Naive thymus-derived CD8-positive, alpha-beta T cell (primary cell): ENCODE data around the gene GADL1. TPM values are rescaled to one million over a fixed set of nuclear protein-coding genes. Genes with fewer than 3 reads are reported as not detected.

Experiments
- ATAC-seq, 2 donors: fragments of 150-1000 bp; cut with Tn5 transposase in 1 of 2; sonication (Bioruptor Pico), chemical (Tn5 transposase) in 1 of 2; 1 replicate in 1 of 2; 2 replicates in 1 of 2; pipeline ENCODE4 v1.10.0; 2021; ENCODE audit warnings: mild to moderate bottlenecking in 2 of 2, moderate library complexity in 2 of 2
- POLR2A ChIA-PET: fragments of 350-600 bp; sonication (Branson Sonifier 250); formaldehyde crosslinking; loops from one replicate; lab custom pipeline; 2021; ENCODE audit warnings: antibody characterized with exemption; lab: Charles Lee
- DNase-seq, 10 donors: peaks; one replicate each; pipeline versions ENCODE4 v3.0.0 to v3.0.0-alpha.2; 2020 to 2022
- H3K27ac Mint-ChIP-seq, 10 donors: one replicate each; pipeline ENCODE4 v1.8.0; 2020 to 2022; ENCODE audit warnings: mild to moderate bottlenecking in 10 of 10, mixed read lengths in 10 of 10, moderate library complexity in 4 of 10, inconsistent platforms in 1 of 10
- H3K27me3 Mint-ChIP-seq, 5 donors: one replicate each; pipeline ENCODE4 v1.8.0; 2021 to 2022; ENCODE audit warnings: mixed read lengths in 5 of 5
- H3K36me3 Mint-ChIP-seq, 3 donors: one replicate each; pipeline ENCODE4 v1.8.0; 2020 to 2022; ENCODE audit warnings: mixed read lengths in 3 of 3, mild to moderate bottlenecking in 2 of 3, inconsistent platforms in 1 of 3
- H3K4me1 Mint-ChIP-seq, 4 donors: one replicate each; pipeline ENCODE4 v1.8.0; 2021 to 2022; ENCODE audit warnings: mixed read lengths in 4 of 4
- H3K4me3 Mint-ChIP-seq, 10 donors: one replicate each; pipeline ENCODE4 v1.8.0; 2020 to 2022; ENCODE audit warnings: mild to moderate bottlenecking in 10 of 10, mixed read lengths in 10 of 10, moderate library complexity in 6 of 10, inconsistent platforms in 1 of 10
- H3K9me3 Mint-ChIP-seq, 9 donors: one replicate each; pipeline ENCODE4 v1.8.0; 2020 to 2022; ENCODE audit warnings: mixed read lengths in 9 of 9, mild to moderate bottlenecking in 3 of 9, inconsistent platforms in 1 of 9, moderate library complexity in 1 of 9
- polyA plus RNA-seq, 3 donors: library from polyadenylated mRNA; unstranded; fragments of 300-500 nt; fragmentation: Illumina TruSeq; gene quantifications; one replicate each; pipeline ENCODE4 v1.2.3, GENCODE V29; 2021
- total RNA-seq, 8 experiments: library from RNA in 2 of 8; stranded (reverse) in 2 of 8; gene quantifications; one replicate each; pipeline ENCODE4 v1.2.3 and lab custom pipeline; 2021 to 2026

Gene GADL1
- total and polyA plus RNA-seq, 5 experiments from 2014 or later, result not detected

DNA sequence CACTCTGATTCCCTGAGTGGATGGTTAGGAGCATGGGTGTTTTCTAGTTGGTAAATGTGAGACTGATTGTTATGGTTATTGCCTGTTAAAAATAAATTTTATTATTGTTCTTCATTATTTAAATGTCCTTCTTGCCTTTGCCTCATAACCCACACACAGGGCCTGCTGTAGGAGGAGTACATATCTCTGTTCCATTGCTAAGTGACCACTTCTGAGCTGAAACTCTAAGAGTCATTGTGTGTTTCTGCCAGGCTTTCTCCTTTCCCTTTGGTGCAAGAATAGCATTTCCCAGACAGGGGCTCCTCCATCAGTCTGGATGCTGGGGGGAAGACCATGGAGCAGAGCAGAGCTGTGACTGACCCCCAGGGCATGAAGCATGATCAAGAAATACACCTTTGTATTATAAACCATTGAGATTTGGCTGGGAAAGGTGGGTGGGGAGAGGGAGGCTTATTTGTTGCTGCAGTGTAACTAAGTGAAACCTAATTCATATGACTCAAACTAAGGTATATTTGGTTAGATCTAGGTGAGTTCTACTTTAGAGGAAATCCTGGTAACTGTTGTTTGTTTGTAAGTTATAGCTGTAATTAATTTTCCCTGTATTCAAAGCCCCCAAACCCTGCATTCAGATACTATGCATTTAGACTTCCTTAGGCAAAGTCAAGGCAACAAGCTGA, 150.7 kb downstream of the GADL1 start:
- ATAC-seq (no peak), DNase-seq (no peak)
- no peaks in the 10 kb centered on the region for H3K9me3 Mint-ChIP-seq
- peak overlapping the region in 2 of 10 donors; percentile 1 to 51 for H3K27ac Mint-ChIP-seq
- POLR2A ChIA-PET, result interaction anchor here (1.0 to 1.7 kb wide), 2 partner anchors 9 to 12 kb away, joined by 4 to 5 read pairs; no protein-coding TSS in a partner anchor
- no peaks in the 10 kb centered on the region for H3K27me3 Mint-ChIP-seq
- H3K4me3 Mint-ChIP-seq, result peak overlapping the region in 5 of 10 donors; percentile 6 to 54 (median 20)
- H3K36me3 Mint-ChIP-seq, result no peaks in the 10 kb centered on the region
- H3K4me1 Mint-ChIP-seq, result peaks cover 11 to 26% (median 22%) of the 10 kb centered on the region in 4 donors

- POLR2A ChIA-PET, result interaction anchor here (0.7 to 1.0 kb wide), 2 partner anchors 12 to 380 kb away, joined by 3 to 4 read pairs; no protein-coding TSS in a partner anchor
- Mint-ChIP-seq H3K27ac (peak overlapping the region in 5 of 10 donors; percentile 6 to 64 (median 9)), H3K9me3 (no peaks in the 10 kb centered on the region), H3K36me3 (no peaks in the 10 kb centered on the region), H3K4me1 (peaks cover 12 to 31% (median 25%) of the 10 kb centered on the region in 4 donors), H3K27me3 (no peaks in the 10 kb centered on the region), H3K4me3 (peak overlapping the region in 8 of 10 donors; percentile 2 to 54 (median 22))
- DNase-seq, result no peak
- ATAC-seq, result no peak
Measured at GRCh38 chr3:30742796-30743619, 151.5 kb downstream of the GADL1 start.

- no peaks in the 10 kb centered on the region for H3K27me3 Mint-ChIP-seq
- H3K4me3 Mint-ChIP-seq, result no peak overlapping the region
- no peaks in the 10 kb centered on the region for H3K9me3 Mint-ChIP-seq
- ATAC-seq (no peak), DNase-seq (no peak)
- H3K36me3 Mint-ChIP-seq, result no peaks in the 10 kb centered on the region
- no peak overlapping the region for H3K27ac Mint-ChIP-seq
- H3K4me1 Mint-ChIP-seq, result peaks cover 16 to 35% (median 26%) of the 10 kb centered on the region in 4 donors
- POLR2A ChIA-PET, result interaction anchor here (0.7 kb wide), 1 partner anchor 379 kb away, joined by 3 read pairs; no protein-coding TSS in a partner anchor
Measured at GRCh38 chr3:30741889-30742288, 152.6 kb downstream of the GADL1 start.

DNA sequence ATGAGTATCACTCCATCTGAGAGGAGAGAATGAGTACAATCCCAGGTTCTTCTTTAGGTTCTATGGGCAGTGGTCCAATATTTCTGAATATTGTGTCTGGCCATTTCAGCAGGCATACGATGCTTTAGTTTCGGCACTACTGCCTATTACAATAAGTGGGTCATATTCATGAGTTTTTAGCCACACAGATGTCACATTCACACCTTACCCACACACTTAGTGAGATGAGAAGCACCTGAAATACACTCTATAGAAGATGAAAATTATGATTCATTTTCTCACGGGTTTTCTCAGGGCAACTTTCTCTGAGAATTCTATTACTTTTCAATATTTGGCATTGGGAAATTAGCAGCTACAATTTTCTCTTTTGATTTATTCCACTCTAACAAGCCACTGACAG, 155.9 kb downstream of the GADL1 start:
- H3K27me3 Mint-ChIP-seq, result no peaks in the 10 kb centered on the region
- DNase-seq (no peak), ATAC-seq (no peak)
- POLR2A ChIA-PET, result no interaction called here
- peaks cover 20 to 46% (median 34%) of the 10 kb centered on the region in 4 donors for H3K4me1 Mint-ChIP-seq
- no peaks in the 10 kb centered on the region for H3K9me3 Mint-ChIP-seq
- no peak overlapping the region for H3K4me3 Mint-ChIP-seq
- H3K27ac Mint-ChIP-seq, result no peak overlapping the region
- no peaks in the 10 kb centered on the region for H3K36me3 Mint-ChIP-seq

- H3K4me3 Mint-ChIP-seq, result peak overlapping the region in 2 of 10 donors; percentile 7 to 42
- DNase-seq (no peak), ATAC-seq (no peak)
- no peaks in the 10 kb centered on the region for H3K27me3 Mint-ChIP-seq
- H3K4me1 Mint-ChIP-seq, result peaks cover 16 to 43% (median 31%) of the 10 kb centered on the region in 4 donors
- H3K27ac Mint-ChIP-seq, result peak overlapping the region in 3 of 10 donors; percentile 12 to 25 (median 22)
- POLR2A ChIA-PET, result interaction anchor here (1.2 kb wide), 1 partner anchor 16 kb away, joined by 3 read pairs; no protein-coding TSS in a partner anchor
- H3K36me3 Mint-ChIP-seq, result no peaks in the 10 kb centered on the region
- H3K9me3 Mint-ChIP-seq, result no peaks in the 10 kb centered on the region
Measured at GRCh38 chr3:30737743-30738499, 156.5 kb downstream of the GADL1 start.

- Mint-ChIP-seq H3K9me3 (no peaks in the 10 kb centered on the region), H3K27ac (peak overlapping the region in 3 of 10 donors; percentile 12 to 70 (median 27)), H3K36me3 (no peaks in the 10 kb centered on the region), H3K4me3 (peak overlapping the region in 4 of 10 donors; percentile 12 to 53 (median 32)), H3K4me1 (peaks cover 32 to 78% (median 58%) of the 10 kb centered on the region in 4 donors), H3K27me3 (no peaks in the 10 kb centered on the region)
- POLR2A ChIA-PET, result interaction anchor here (0.5 to 0.8 kb wide), 2 partner anchors 38 to 111 kb away, joined by 4 read pairs; no protein-coding TSS in a partner anchor
- ATAC-seq (no peak), DNase-seq (no peak)
Measured at GRCh38 chr3:30733696-30734095, 160.8 kb downstream of the GADL1 start.

DNA sequence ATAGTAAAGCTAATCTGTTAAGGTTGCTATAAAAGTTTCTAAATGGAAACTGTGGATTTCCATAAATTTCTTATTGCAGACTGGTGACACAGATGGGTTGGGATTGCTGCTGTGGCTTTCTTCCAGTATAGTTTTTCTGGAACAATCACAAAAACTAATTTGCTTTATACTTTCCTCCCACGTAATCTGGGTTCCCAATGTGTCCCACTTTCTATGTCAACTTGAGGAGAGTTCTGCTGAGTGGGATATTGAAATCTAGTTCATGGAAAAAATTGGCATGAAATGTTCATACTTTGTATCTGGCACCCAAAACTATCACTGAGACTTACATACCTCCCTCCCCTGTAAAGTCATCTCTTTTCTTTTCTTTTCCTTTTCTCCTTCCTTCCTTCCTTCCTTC, 161.3 kb downstream of the GADL1 start:
- Mint-ChIP-seq H3K27me3 (no peaks in the 10 kb centered on the region), H3K36me3 (no peaks in the 10 kb centered on the region), H3K4me1 (peaks cover 32 to 79% (median 57%) of the 10 kb centered on the region in 4 donors), H3K4me3 (no peak overlapping the region), H3K9me3 (no peaks in the 10 kb centered on the region), H3K27ac (peak overlapping the region in 2 of 10 donors; percentile 12 to 70)
- ATAC-seq, result no peak
- POLR2A ChIA-PET, result interaction anchor here (0.8 kb wide), 1 partner anchor 37 kb away, joined by 4 read pairs; no protein-coding TSS in a partner anchor
- no peak for DNase-seq

- Mint-ChIP-seq H3K27ac (peak overlapping the region in 8 of 10 donors; percentile 47 to 86 (median 54)), H3K27me3 (no peaks in the 10 kb centered on the region), H3K4me1 (peaks cover 29 to 66% (median 53%) of the 10 kb centered on the region in 4 donors), H3K36me3 (no peaks in the 10 kb centered on the region), H3K4me3 (peak overlapping the region in 9 of 10 donors; percentile 8 to 70 (median 53)), H3K9me3 (peaks cover 0 to under 1% (median 0%) of the 10 kb centered on the region in 9 donors)
- POLR2A ChIA-PET, result interaction anchor here (1.1 to 1.6 kb wide), 2 partner anchors 13 to 43 kb away, joined by 3 to 4 read pairs; no protein-coding TSS in a partner anchor
- peak; percentile 48 to 55 for ATAC-seq
- DNase-seq, result peak in 3 of 10 donors; percentile 10 to 41 (median 31)
Measured at GRCh38 chr3:30730967-30731366, 163.5 kb downstream of the GADL1 start.

DNA sequence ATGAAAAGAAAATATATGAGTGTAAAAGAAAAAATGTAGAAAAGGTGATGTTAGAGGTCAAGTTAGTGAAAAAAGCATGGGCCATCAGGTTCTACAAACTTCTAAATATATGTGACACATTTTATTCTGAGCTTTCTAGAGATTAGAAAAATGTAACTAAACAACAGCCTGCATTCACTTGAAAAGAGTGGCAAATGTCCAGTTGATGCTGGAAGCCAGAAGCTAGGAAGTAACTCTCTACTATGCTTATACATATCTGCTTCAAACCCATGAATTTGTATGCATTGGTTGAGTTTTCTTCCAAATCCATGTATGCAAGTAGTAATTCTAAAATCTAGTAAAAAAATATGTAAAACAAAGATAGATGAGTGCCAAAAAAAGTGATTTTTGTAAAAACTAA, 164.5 kb downstream of the GADL1 start:
- DNase-seq, result no peak
- ATAC-seq, result no peak
- Mint-ChIP-seq H3K27ac (peak overlapping the region in 7 of 10 donors; percentile 9 to 88 (median 73)), H3K4me1 (peaks cover 31 to 59% (median 54%) of the 10 kb centered on the region in 4 donors), H3K36me3 (peaks cover 0 to 7% (median 0%) of the 10 kb centered on the region in 3 donors), H3K9me3 (peaks cover 0 to 9% (median 0%) of the 10 kb centered on the region in 9 donors), H3K27me3 (no peaks in the 10 kb centered on the region), H3K4me3 (peak overlapping the region in 8 of 10 donors; percentile 43 to 65 (median 58))
- POLR2A ChIA-PET, result interaction anchor here (0.7 to 1.1 kb wide), 3 partner anchors 22 to 51 kb away, joined by 3 read pairs; no protein-coding TSS in a partner anchor

GRCh38 chr3:30729512-30729911, 164.9 kb downstream of the GADL1 start:
- Mint-ChIP-seq H3K27ac (peak overlapping the region; percentile 9 to 89 (median 78)), H3K4me1 (peaks cover 27 to 55% (median 49%) of the 10 kb centered on the region in 4 donors)

GRCh38 chr3:30728143-30728542, 166.3 kb downstream of the GADL1 start:
- Mint-ChIP-seq H3K27me3 (no peaks in the 10 kb centered on the region), H3K27ac (peak overlapping the region in 2 of 10 donors; percentile 27 to 43), H3K9me3 (peaks cover 0 to 16% (median 0%) of the 10 kb centered on the region in 9 donors), H3K4me1 (peaks cover 22 to 43% (median 38%) of the 10 kb centered on the region in 4 donors), H3K4me3 (no peak overlapping the region), H3K36me3 (peaks cover 0 to 7% (median 0%) of the 10 kb centered on the region in 3 donors)
- POLR2A ChIA-PET, result no interaction called here
- no peak for ATAC-seq
- no peak for DNase-seq

More at GRCh38 chr3:30729512-30729911, 164.9 kb downstream of the GADL1 start:
- peaks cover 0 to 13% (median 0%) of the 10 kb centered on the region in 9 donors for H3K9me3 Mint-ChIP-seq
- H3K36me3 Mint-ChIP-seq, result peaks cover 0 to 7% (median 0%) of the 10 kb centered on the region in 3 donors
- ATAC-seq (peak; percentile 81 to 84), DNase-seq (peak in 3 of 10 donors; percentile 26 to 52 (median 51))
- H3K4me3 Mint-ChIP-seq, result peak overlapping the region in 8 of 10 donors; percentile 43 to 65 (median 58)
- H3K27me3 Mint-ChIP-seq, result no peaks in the 10 kb centered on the region
- POLR2A ChIA-PET, result interaction anchor here (0.7 to 0.8 kb wide), 2 partner anchors 21 to 51 kb away, joined by 3 read pairs; no protein-coding TSS in a partner anchor
